Activated B cell treated with CpG ODN at 0.5 μM for 24 hours (primary cell): Measurements from ENCODE around the gene CDKN2A. TPM values are rescaled to one million over a fixed set of nuclear protein-coding genes. Genes with fewer than 3 reads are reported as not detected.

Experiments
- ATAC-seq: fragments of 200-7000 bp; cut with Tn5 transposase; one replicate; pipeline ENCODE4 v1.10.0; 2021; ENCODE audit warnings: low read depth, mild to moderate bottlenecking, moderate library complexity
- CTCF ChIA-PET: fragments of 350-600 bp; sonication (Branson Sonifier 250); formaldehyde crosslinking; loops from one replicate; lab custom pipeline; 2021; ENCODE audit warnings: antibody characterized with exemption; lab: Charles Lee
- POLR2A ChIA-PET: fragments of 350-600 bp; sonication (Branson Sonifier 250); formaldehyde crosslinking; loops from one replicate; lab custom pipeline; 2021; ENCODE audit warnings: antibody characterized with exemption; lab: Charles Lee
- DNase-seq: peaks from one replicate; pipeline ENCODE4 v3.0.0; 2022
- H3K27ac Mint-ChIP-seq: one replicate; pipeline ENCODE4 v1.8.0; 2020; ENCODE audit warnings: mixed read lengths
- H3K27me3 Mint-ChIP-seq: one replicate; pipeline ENCODE4 v1.8.0; 2021; ENCODE audit warnings: mixed read lengths
- H3K36me3 Mint-ChIP-seq: one replicate; pipeline ENCODE4 v1.8.0; 2021; ENCODE audit warnings: low read depth, mixed read lengths
- H3K4me1 Mint-ChIP-seq: one replicate; pipeline ENCODE4 v1.8.0; 2021; ENCODE audit warnings: mixed read lengths
- H3K4me3 Mint-ChIP-seq: one replicate; pipeline ENCODE4 v1.8.0; 2020; ENCODE audit warnings: mild to moderate bottlenecking, mixed read lengths
- H3K9me3 Mint-ChIP-seq: one replicate; pipeline ENCODE4 v1.8.0; 2020; ENCODE audit warnings: mixed read lengths
- intact Hi-C: fragments of 100-400 bp; cut with micrococcal nuclease; formaldehyde crosslinking; loops from one replicate; pipeline ENCODE4 v1.15.1; 2024
- total RNA-seq: library from RNA; stranded (reverse); gene quantifications from 2 replicates; pipeline ENCODE4 v1.2.3, GENCODE V29; 2022
- TF ChIP-seq, protein P1 (sequence below): fragments of 200-600 bp; IDR thresholded peaks from one replicate; pipeline ENCODE4 v1.8.0; 2022; ENCODE audit warnings: antibody characterized with exemption, mild to moderate bottlenecking

Gene CDKN2A
- total RNA-seq, 1 donor from 2014 or later: 8.5 TPM

DNA sequence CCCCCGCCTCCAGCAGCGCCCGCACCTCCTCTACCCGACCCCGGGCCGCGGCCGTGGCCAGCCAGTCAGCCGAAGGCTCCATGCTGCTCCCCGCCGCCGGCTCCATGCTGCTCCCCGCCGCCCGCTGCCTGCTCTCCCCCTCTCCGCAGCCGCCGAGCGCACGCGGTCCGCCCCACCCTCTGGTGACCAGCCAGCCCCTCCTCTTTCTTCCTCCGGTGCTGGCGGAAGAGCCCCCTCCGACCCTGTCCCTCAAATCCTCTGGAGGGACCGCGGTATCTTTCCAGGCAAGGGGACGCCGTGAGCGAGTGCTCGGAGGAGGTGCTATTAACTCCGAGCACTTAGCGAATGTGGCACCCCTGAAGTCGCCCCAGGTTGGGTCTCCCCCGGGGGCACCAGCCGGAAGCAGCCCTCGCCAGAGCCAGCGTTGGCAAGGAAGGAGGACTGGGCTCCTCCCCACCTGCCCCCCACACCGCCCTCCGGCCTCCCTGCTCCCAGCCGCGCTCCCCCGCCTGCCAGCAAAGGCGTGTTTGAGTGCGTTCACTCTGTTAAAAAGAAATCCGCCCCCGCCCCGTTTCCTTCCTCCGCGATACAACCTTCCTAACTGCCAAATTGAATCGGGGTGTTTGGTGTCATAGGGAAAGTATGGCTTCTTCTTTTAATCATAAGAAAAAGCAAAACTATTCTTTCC is 19.3 kb downstream of the CDKN2A start:
- POLR2A ChIA-PET: interaction anchor here (1.0 kb wide), 1 partner anchor 15 kb away, joined by 3 read pairs; no protein-coding TSS in a partner anchor
- Mint-ChIP-seq H3K27ac (peak overlapping the region; percentile 42), H3K4me3 (peak overlapping the region; percentile 78), H3K4me1 (peaks cover 21% of the 10 kb centered on the region), H3K27me3 (peaks cover 72% of the 10 kb centered on the region), H3K9me3 (peaks cover 2% of the 10 kb centered on the region), H3K36me3 (peaks cover 1% of the 10 kb centered on the region)
- DNase-seq: peak; percentile 39
- TF ChIP-seq, protein P1, sequence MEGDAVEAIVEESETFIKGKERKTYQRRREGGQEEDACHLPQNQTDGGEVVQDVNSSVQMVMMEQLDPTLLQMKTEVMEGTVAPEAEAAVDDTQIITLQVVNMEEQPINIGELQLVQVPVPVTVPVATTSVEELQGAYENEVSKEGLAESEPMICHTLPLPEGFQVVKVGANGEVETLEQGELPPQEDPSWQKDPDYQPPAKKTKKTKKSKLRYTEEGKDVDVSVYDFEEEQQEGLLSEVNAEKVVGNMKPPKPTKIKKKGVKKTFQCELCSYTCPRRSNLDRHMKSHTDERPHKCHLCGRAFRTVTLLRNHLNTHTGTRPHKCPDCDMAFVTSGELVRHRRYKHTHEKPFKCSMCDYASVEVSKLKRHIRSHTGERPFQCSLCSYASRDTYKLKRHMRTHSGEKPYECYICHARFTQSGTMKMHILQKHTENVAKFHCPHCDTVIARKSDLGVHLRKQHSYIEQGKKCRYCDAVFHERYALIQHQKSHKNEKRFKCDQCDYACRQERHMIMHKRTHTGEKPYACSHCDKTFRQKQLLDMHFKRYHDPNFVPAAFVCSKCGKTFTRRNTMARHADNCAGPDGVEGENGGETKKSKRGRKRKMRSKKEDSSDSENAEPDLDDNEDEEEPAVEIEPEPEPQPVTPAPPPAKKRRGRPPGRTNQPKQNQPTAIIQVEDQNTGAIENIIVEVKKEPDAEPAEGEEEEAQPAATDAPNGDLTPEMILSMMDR: no peak
- CTCF ChIA-PET: interaction anchor here (2.2 kb wide), 1 partner anchor 33 kb away, joined by 8 read pairs; no protein-coding TSS in a partner anchor
- peak; percentile 59 for ATAC-seq
- intact Hi-C loops: loop anchor here (1.0 to 10.0 kb wide), 2 partner anchors 13 to 1850 kb away; partner anchors contain the start of gene ELAVL2

DNA sequence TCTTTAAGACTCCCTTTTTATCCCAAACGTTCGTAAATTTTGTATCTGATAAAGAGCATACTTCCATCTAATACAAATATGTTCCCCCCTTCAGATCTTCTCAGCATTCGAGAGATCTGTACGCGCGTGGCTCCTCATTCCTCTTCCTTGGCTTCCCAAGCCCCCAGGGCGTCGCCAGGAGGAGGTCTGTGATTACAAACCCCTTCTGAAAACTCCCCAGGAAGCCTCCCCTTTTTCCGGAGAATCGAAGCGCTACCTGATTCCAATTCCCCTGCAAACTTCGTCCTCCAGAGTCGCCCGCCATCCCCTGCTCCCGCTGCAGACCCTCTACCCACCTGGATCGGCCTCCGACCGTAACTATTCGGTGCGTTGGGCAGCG is 19.9 kb downstream of the CDKN2A start:
- DNase-seq (no peak), ATAC-seq (no peak)
- TF ChIP-seq, protein P1: no peak
- Mint-ChIP-seq H3K4me1 (peaks cover 21% of the 10 kb centered on the region), H3K27me3 (peaks cover 69% of the 10 kb centered on the region), H3K36me3 (peaks cover 1% of the 10 kb centered on the region), H3K4me3 (peak overlapping the region; percentile 78), H3K27ac (peak overlapping the region; percentile 42), H3K9me3 (peaks cover 2% of the 10 kb centered on the region)
- intact Hi-C loops: loop anchor here (10.0 kb wide), 1 partner anchor 1850 kb away; the partner anchor contains the start of gene ELAVL2
- ChIA-PET CTCF (interaction anchor here (2.2 kb wide), 1 partner anchor 33 kb away, joined by 8 read pairs; no protein-coding TSS in a partner anchor), POLR2A (no interaction called here)

DNA sequence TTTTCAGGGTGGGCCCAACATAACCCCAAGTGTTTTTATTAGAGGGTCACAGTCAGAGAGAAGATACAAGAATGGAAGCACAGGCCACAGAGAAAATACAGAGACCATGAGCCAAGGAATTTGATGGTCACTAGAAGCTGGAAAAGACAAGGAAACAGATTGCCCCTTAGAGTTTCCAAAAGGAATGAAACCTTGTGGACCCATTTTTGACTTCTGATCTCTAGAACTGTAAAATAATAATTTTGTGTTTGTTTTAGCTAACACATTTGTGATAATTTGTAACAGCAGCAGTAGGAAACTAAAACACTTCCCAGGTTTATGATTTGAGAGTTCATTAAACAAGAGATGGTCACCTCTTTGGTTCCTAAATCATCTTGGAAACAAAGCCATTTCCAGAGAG is 21.8 kb downstream of the CDKN2A start:
- H3K27ac Mint-ChIP-seq: no peak overlapping the region
- H3K27me3 Mint-ChIP-seq: peaks cover 68% of the 10 kb centered on the region
- no peak overlapping the region for H3K4me3 Mint-ChIP-seq
- peaks cover 7% of the 10 kb centered on the region for H3K9me3 Mint-ChIP-seq
- no peak for ATAC-seq
- peaks cover 22% of the 10 kb centered on the region for H3K4me1 Mint-ChIP-seq
- DNase-seq: no peak
- ChIA-PET POLR2A (no interaction called here), CTCF (interaction anchor here (1.0 to 5.2 kb wide), 4 partner anchors 19 to 272 kb away, joined by 3 to 28 read pairs (median 6); partner anchors contain the start of gene CDKN2B)
- intact Hi-C loops: loop anchor here (1.0 to 10.0 kb wide), 2 partner anchors 21 to 1852 kb away; partner anchors contain the start of gene ELAVL2
- TF ChIP-seq, protein P1: no peak
- H3K36me3 Mint-ChIP-seq: peaks cover 3% of the 10 kb centered on the region

DNA sequence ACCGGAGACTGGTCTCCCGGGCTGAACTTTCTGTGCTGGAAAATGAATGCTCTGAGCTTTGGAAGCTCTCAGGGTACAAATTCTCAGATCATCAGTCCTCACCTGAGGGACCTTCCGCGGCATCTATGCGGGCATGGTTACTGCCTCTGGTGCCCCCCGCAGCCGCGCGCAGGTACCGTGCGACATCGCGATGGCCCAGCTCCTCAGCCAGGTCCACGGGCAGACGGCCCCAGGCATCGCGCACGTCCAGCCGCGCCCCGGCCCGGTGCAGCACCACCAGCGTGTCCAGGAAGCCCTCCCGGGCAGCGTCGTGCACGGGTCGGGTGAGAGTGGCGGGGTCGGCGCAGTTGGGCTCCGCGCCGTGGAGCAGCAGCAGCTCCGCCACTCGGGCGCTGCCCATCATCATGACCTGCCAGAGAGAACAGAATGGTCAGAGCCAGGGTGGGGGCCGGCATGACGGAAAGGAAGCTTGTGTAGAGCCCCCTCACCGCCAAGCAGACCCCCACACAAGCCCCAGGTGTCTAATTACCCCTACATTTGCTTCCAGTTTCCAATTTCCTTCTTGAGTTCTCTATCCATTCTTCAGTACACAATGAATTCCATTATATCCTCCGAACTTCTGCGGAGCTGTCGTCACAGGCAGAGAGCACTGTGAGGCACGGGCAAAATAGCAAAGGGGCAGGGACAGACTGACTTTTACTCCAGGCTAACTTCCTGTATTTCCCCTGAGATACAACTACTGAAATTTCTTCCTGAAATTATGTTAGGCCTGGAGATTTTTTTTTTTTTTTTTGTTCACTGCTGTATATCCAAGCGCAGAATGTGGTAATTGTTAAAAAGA is 23.2 kb downstream of the CDKN2A start:
- TF ChIP-seq, protein P1: no peak
- intact Hi-C loops: loop anchor here (10.0 kb wide), 1 partner anchor 1854 kb away; the partner anchor contains the start of gene ELAVL2
- Mint-ChIP-seq H3K27me3 (peaks cover 69% of the 10 kb centered on the region), H3K4me1 (peaks cover 22% of the 10 kb centered on the region), H3K4me3 (no peak overlapping the region), H3K36me3 (peaks cover 3% of the 10 kb centered on the region), H3K9me3 (peaks cover 9% of the 10 kb centered on the region), H3K27ac (peak overlapping the region; percentile 59)
- CTCF ChIA-PET: interaction anchor here (1.0 to 5.2 kb wide), 3 partner anchors 20 to 273 kb away, joined by 3 to 28 read pairs (median 4); partner anchors contain the start of gene CDKN2B
- POLR2A ChIA-PET: interaction anchor here (0.8 to 0.9 kb wide), 2 partner anchors 40 to 168 kb away, joined by 3 to 5 read pairs; no protein-coding TSS in a partner anchor
- ATAC-seq (no peak), DNase-seq (no peak)
